GM12878 (cell line): ENCODE data around the gene IL3RA.
"Not testable (repeated sequence)": the region's sequence is repeated elsewhere in the genome, so short reads cannot be mapped to it uniquely, and the experiment has no call there.

ENCODE experiments used
- BRCA1 ChIP-seq: IDR thresholded peaks from 2 replicates; pipeline ENCODE4 v1.6.1; 2011; ENCODE audit warnings: low read depth, low read length, improper control_type of control experiment
- CEBPB ChIP-seq, 2 experiments: fragments of 150-350 bp in 1 of 2; IDR thresholded peaks; 2 replicates each; pipeline ENCODE4 v1.6.1; 2012 to 2014; ENCODE audit warnings: low read depth in 2 of 2, low read length in 2 of 2, borderline replicate concordance in 1 of 2, inconsistent platforms in 1 of 2
- CHD4 ChIP-seq: fragments of 200-600 bp; sonication (generic); IDR thresholded peaks from 2 replicates; pipeline ENCODE4 v1.6.1; 2016; ENCODE audit warnings: mild to moderate bottlenecking
- CTCF ChIP-seq, 3 experiments: IDR thresholded peaks in 2 of 3; conservative IDR thresholded peaks in 1 of 3; 2 replicates each; pipeline ENCODE4 v1.5.1; 2011; ENCODE audit warnings: low read depth in 3 of 3, low read length in 3 of 3, mild to moderate bottlenecking in 3 of 3, control low read depth in 2 of 3, moderate library complexity in 2 of 3, inconsistent platforms in 1 of 3, mixed read lengths in 1 of 3; ENCODE audit not compliant: control insufficient read depth in 2 of 3, insufficient read depth in 1 of 3; ENCODE audit errors: extremely low read depth in 1 of 3
- MAX ChIP-seq: IDR thresholded peaks from 2 replicates; pipeline ENCODE4 v1.6.1; 2012; ENCODE audit warnings: low read depth, low read length, improper control_type of control experiment
- POLR2A ChIP-seq: IDR thresholded peaks from 2 replicates; pipeline ENCODE4 v1.6.1; 2011; ENCODE audit warnings: low read depth, mild to moderate bottlenecking, low read length
- PRDM15 ChIP-seq: fragments of 450-650 bp; formaldehyde crosslinking; IDR thresholded peaks from 2 replicates; pipeline ENCODE4 v1.4.0; 2020; ENCODE audit warnings: mild to moderate bottlenecking, moderate library complexity
- SIN3A ChIP-seq: IDR thresholded peaks from 2 replicates; pipeline ENCODE4 v1.6.1; 2012; ENCODE audit warnings: low read depth, low read length, improper control_type of control experiment
- TAF1 ChIP-seq: IDR thresholded peaks from 2 replicates; pipeline ENCODE4 v1.6.1; 2011; ENCODE audit warnings: mild to moderate bottlenecking, low read depth, low read length, borderline replicate concordance
- ZSCAN29 ChIP-seq: fragments of 450-650 bp; IDR thresholded peaks from 2 replicates; pipeline ENCODE4 v1.6.1; 2017; ENCODE audit warnings: mild to moderate bottlenecking, moderate library complexity

GRCh38 chrX:1405769-1406168 is 69.2 kb downstream of the IL3RA start:
- not testable (repeated sequence) for TF ChIP-seq ZSCAN29; CTCF (IDR thresholded peaks at IDR 0.05 in 2 of 3, conservative IDR thresholded peaks at IDR 0.05 in 1 of 3; ENCODE audit: control insufficient read depth in 2 of 3, extremely low read depth in 1 of 3, insufficient read depth in 1 of 3, low read depth in 3 of 3, low read length in 3 of 3); MAX; PRDM15 (CRISPR knock-in tag); CHD4; SIN3A; POLR2A; BRCA1; TAF1; CEBPB (IDR thresholded peaks at IDR 0.05; ENCODE audit: borderline replicate concordance in 1 of 2, low read depth in 2 of 2, low read length in 2 of 2)
